AG04449 (cell line): Measurements from ENCODE around the gene GPR137B.

ENCODE experiments used
- CTCF ChIA-PET: fragments of 350-600 bp; formaldehyde crosslinking; extraction: SDS; loops from one replicate; lab custom pipeline; 2021; ENCODE audit warnings: antibody characterized with exemption; lab: Yijun Ruan, JAX
- POLR2A ChIA-PET: fragments of 400-600, 350-600 bp; formaldehyde crosslinking; extraction: SDS; loops from one replicate; lab custom pipeline; 2020; ENCODE audit warnings: antibody characterized with exemption, inconsistent platforms; lab: Yijun Ruan, JAX
- DNase-seq: peaks from one replicate; pipeline ENCODE4 v3.0.0-alpha.2; 2010; ENCODE audit warnings: low read depth, low spot score
- H3K4me3 ChIP-seq: 2 replicates; pipeline ENCODE4 v1.5.1; 2011; ENCODE audit warnings: low read depth, mild to moderate bottlenecking, control low read depth, low read length
- CTCF ChIP-seq: IDR thresholded peaks from one replicate; pipeline ENCODE4 v1.5.1; 2011; ENCODE audit warnings: mild to moderate bottlenecking, moderate library complexity, low read length, control low read depth, inconsistent platforms; ENCODE audit not compliant: insufficient read depth; ENCODE audit errors: missing control alignments

GPR137B gene

GRCh38 chr1:236150311-236150955, 8.1 kb downstream of the GPR137B start:
- ChIA-PET CTCF (no interaction called here), POLR2A (no interaction called here)
- no peak overlapping the region for H3K4me3 ChIP-seq
- DNase-seq: no peak
- TF ChIP-seq CTCF: no peak

DNA sequence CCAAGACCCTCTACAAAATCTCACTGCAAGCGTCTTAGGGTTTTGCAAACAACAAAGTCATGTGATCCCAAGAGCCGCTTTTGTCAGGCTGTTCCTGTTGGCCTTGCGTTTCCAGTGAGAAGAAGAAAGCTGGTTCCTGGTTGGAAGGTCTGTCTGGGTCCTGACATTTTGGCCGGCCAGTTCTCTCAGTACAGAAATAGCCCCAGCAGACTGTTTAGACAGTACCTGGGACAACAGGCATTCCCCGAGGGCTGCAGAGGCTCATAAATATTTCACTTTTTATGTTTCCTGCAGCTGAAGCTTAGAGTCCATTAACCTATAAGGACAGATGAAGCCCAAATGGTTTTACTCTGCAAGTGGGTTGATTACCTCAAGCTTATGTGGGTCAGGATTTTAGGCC, 8.6 kb downstream of the GPR137B start:
- ChIA-PET POLR2A (no interaction called here), CTCF (no interaction called here)
- H3K4me3 ChIP-seq: no peak overlapping the region
- DNase-seq: no peak
- no peak for TF ChIP-seq CTCF

DNA sequence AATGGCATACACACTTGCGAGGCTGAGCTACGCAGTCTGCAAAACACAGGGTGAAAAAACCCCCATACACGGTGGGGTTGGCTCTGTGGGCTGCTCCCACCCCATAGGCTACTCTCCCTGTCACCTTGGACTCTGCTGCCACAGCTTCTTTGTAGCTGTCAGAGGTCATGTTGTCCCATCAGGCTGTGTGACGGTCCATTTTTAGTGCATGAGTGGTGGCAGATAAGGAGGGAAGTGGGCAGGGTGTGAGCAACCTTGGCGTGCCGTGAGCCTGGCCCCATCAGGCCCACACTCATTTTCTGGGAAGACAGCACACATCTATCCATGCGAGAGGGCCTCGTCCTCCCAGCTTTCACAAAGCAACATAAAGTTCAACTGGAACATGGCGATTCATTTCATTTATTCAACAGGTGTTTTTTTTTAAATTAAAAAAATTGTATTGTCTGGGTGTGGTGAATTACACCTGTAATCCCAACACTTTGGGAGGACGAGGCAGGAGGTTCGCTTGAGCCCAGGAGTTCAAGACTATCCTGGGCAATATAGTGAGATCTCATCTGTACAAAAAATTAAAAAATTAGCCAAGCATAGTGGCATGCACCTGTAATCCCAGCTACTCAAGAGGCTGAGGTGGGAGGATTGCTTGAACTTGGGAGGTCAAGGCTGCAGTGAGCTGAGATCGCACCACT, 9.5 kb downstream of the GPR137B start:
- no peak for TF ChIP-seq CTCF
- POLR2A ChIA-PET: no interaction called here
- CTCF ChIA-PET: no interaction called here
- no peak overlapping the region for H3K4me3 ChIP-seq
- no peak for DNase-seq

DNA sequence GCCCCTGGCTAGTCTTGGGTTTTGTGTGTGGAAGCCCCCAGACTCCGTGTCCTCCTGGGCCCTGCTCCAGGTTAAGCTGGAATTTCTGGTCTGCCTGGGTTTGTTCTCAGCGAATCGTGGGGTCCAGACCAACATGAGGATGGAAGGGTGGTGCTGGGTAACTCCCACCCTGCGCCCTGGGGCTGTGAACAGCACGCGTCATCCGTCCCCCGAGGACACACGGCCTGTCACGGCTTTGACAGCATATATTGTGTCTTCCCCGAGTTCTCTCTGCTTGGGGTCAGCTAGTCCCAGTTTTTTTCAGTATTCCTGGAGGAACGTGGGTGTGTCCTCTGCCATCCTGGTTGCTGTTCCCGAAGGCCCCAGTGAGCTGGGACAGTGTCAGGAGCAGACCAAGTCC, 11.8 kb downstream of the GPR137B start:
- no peak for TF ChIP-seq CTCF
- ChIA-PET POLR2A (no interaction called here), CTCF (no interaction called here)
- no peak for DNase-seq
- H3K4me3 ChIP-seq: no peak overlapping the region

GRCh38 chr1:236154671-236155398, 12.5 kb downstream of the GPR137B start:
- TF ChIP-seq CTCF: no peak
- no peak for DNase-seq
- ChIA-PET POLR2A (no interaction called here), CTCF (no interaction called here)
- H3K4me3 ChIP-seq: no peak overlapping the region

DNA sequence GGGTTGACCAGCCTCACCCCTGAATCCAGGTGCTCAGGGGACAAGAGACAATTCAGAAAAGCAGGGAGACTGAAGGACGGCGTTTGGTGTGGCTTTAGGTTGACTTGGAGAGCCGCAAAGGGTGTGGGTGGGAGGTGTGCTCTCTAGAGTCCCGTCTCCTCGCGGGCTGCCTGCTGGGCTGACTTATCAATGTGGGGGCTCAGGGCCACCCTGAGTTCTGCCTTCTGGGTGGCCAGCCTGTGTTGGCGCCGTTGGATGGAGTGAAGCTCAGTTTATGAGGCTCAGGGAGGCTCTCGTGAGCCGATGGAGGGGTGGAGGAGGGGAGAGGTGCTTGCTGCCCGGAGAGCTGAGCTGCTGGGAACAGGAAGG, 13.0 kb downstream of the GPR137B start:
- H3K4me3 ChIP-seq: no peak overlapping the region
- no peak for DNase-seq
- ChIA-PET CTCF (no interaction called here), POLR2A (interaction anchor here (0.6 kb wide), 1 partner anchor 379 kb away, joined by 4 read pairs; no protein-coding TSS in a partner anchor)
- TF ChIP-seq CTCF: no peak
